Suprapubic skin (tissue), 4 donors: ENCODE data around the gene RGS6. TPM values are rescaled to one million over a fixed set of nuclear protein-coding genes. Genes with fewer than 3 reads are reported as not detected.
A peak's percentile ranks its signal among the peaks of the same experiment; 100 is the strongest.

Source experiments
- DNase-seq, 2 donors: peaks; one replicate each; pipeline ENCODE4 v3.0.0-alpha.2; 2019; ENCODE audit warnings: low spot score in 2 of 2
- H3K27ac ChIP-seq: fragments of 200-600 bp; sonication (generic); one replicate; pipeline ENCODE4 v1.5.1; 2019
- H3K27me3 ChIP-seq: fragments of 200-600 bp; sonication (generic); one replicate; pipeline ENCODE4 v1.5.1; 2019
- H3K36me3 ChIP-seq: fragments of 200-600 bp; sonication (generic); one replicate; pipeline ENCODE4 v1.5.1; 2019
- H3K4me1 ChIP-seq: fragments of 200-600 bp; sonication (generic); one replicate; pipeline ENCODE4 v1.5.1; 2019
- H3K4me3 ChIP-seq: fragments of 200-600 bp; sonication (generic); one replicate; pipeline ENCODE4 v1.5.1; 2019; ENCODE audit warnings: mild to moderate bottlenecking
- H3K9me3 ChIP-seq: fragments of 200-600 bp; sonication (generic); one replicate; pipeline ENCODE4 v1.5.1; 2019
- CTCF ChIP-seq, 2 donors: fragments of 200-600 bp in 1 of 2; fragments of 450-650 bp in 1 of 2; sonication (generic) in 1 of 2; IDR thresholded peaks; one replicate each; pipeline ENCODE4 v1.5.1; 2016 to 2019; ENCODE audit warnings: antibody characterized with exemption in 2 of 2, mild to moderate bottlenecking in 1 of 2, moderate library complexity in 1 of 2
- EP300 ChIP-seq: sonication (generic); formaldehyde crosslinking; IDR thresholded peaks from one replicate; pipeline ENCODE4 v1.6.1; 2017; ENCODE audit warnings: antibody characterized with exemption
- POLR2A ChIP-seq, 2 donors: fragments of 450-650 bp; IDR thresholded peaks; one replicate each; pipeline ENCODE4 v1.6.1; 2017; ENCODE audit warnings: antibody characterized with exemption in 2 of 2, mild to moderate bottlenecking in 2 of 2, moderate library complexity in 2 of 2
- POLR2AphosphoS5 ChIP-seq, 3 donors: sonication (generic); formaldehyde crosslinking; IDR thresholded peaks; one replicate each; pipeline ENCODE4 v1.6.1; 2017; ENCODE audit warnings: antibody characterized with exemption in 3 of 3
- WGBS: methylation state at CpG from one replicate; pipeline ENCODE4 v1.1.5; 2018; 5-methylcytosine and 5-hydroxymethylcytosine counted together
- total RNA-seq, 4 donors: library from RNA; depleted of rRNA; stranded (reverse); fragments of >200 nt; gene quantifications; one replicate each; pipeline ENCODE4 v1.1.0, GENCODE V29; 2016

The RGS6 gene
- total RNA-seq, 4 donors from 2014 or later: 0.08 to 4.4 (median 1.0) TPM

- WGBS: 41% methylated on average over 11 of the region's 11 CpGs
- H3K27ac ChIP-seq: no peak overlapping the region
- peaks cover 3% of the 10 kb centered on the region for H3K4me1 ChIP-seq
Observed at GRCh38 chr14:72513965-72514659, 581.9 kb downstream of the RGS6 start.

GRCh38 chr14:72514660-72515025 is 582.4 kb downstream of the RGS6 start:
- 100% methylated on average over 1 of the region's 5 CpGs for WGBS
- Histone ChIP-seq H3K4me3 (no peak overlapping the region), H3K27me3 (no peaks in the 10 kb centered on the region), H3K36me3 (no peaks in the 10 kb centered on the region), H3K9me3 (no peaks in the 10 kb centered on the region), H3K4me1 (peaks cover 3% of the 10 kb centered on the region), H3K27ac (no peak overlapping the region)
- TF ChIP-seq EP300: no peak
- no peak for TF ChIP-seq POLR2AphosphoS5 (IDR thresholded peaks at IDR 0.05)
- TF ChIP-seq POLR2A (IDR thresholded peaks at IDR 0.05): no peak
- no peak for TF ChIP-seq CTCF (IDR thresholded peaks at IDR 0.05)
- no peak for DNase-seq

More at GRCh38 chr14:72513965-72514659, 581.9 kb downstream of the RGS6 start:
- Histone ChIP-seq H3K4me3 (no peak overlapping the region), H3K27me3 (no peaks in the 10 kb centered on the region), H3K9me3 (no peaks in the 10 kb centered on the region), H3K36me3 (no peaks in the 10 kb centered on the region)
- no peak for DNase-seq
- peak in 1 of 2 donors; percentile 12 for TF ChIP-seq CTCF (IDR thresholded peaks at IDR 0.05)
- TF ChIP-seq POLR2A (IDR thresholded peaks at IDR 0.05): no peak

- Histone ChIP-seq H3K36me3 (no peaks in the 10 kb centered on the region), H3K4me3 (no peak overlapping the region), H3K27ac (no peak overlapping the region), H3K4me1 (peaks cover 3% of the 10 kb centered on the region), H3K27me3 (no peaks in the 10 kb centered on the region), H3K9me3 (no peaks in the 10 kb centered on the region)
- 84% methylated on average over 4 of the region's 11 CpGs for WGBS
- DNase-seq: no peak
- TF ChIP-seq EP300: no peak
- no peak for TF ChIP-seq POLR2A (IDR thresholded peaks at IDR 0.05)
- TF ChIP-seq POLR2AphosphoS5 (IDR thresholded peaks at IDR 0.05): no peak
- no peak for TF ChIP-seq CTCF (IDR thresholded peaks at IDR 0.05)
Observed at GRCh38 chr14:72515779-72516770, 583.8 kb downstream of the RGS6 start.

GRCh38 chr14:72516936-72517700 is 584.9 kb downstream of the RGS6 start:
- TF ChIP-seq EP300: no peak
- TF ChIP-seq CTCF (IDR thresholded peaks at IDR 0.05): peak; percentile 89
- Histone ChIP-seq H3K36me3 (no peaks in the 10 kb centered on the region), H3K4me1 (peaks cover 3% of the 10 kb centered on the region), H3K27ac (no peak overlapping the region), H3K4me3 (no peak overlapping the region), H3K27me3 (no peaks in the 10 kb centered on the region), H3K9me3 (no peaks in the 10 kb centered on the region)
- 53% methylated on average over 11 of the region's 11 CpGs for WGBS
- no peak for DNase-seq
